Measurements from ENCODE around the gene TMEM273.

TMEM273 gene

GRCh38 chr10:49134327-49134726 lies 53.9 kb downstream of the TMEM273 start:
- no peak overlapping the region for H3K27ac ChIP-seq

GRCh38 chr10:49133706-49134248 lies 54.4 kb downstream of the TMEM273 start, which contains the start of gene FAM170B:
TSS of gene FAM170B (minus strand) at chr10:49134021. CDS start at chr10:49133918, 103 bp downstream.
- TF ChIP-seq ZFX (IDR thresholded peaks at IDR 0.05; ENCODE audit: borderline replicate concordance), result no peak
- TF ChIP-seq CTCF (IDR thresholded peaks at IDR 0.05), result no peak
- H3K27ac ChIP-seq, result no peak within 1 kb of the TSS

More at GRCh38 chr10:49134327-49134726, 53.9 kb downstream of the TMEM273 start:
- no peak for TF ChIP-seq CTCF (IDR thresholded peaks at IDR 0.05)
- TF ChIP-seq ZFX (IDR thresholded peaks at IDR 0.05; ENCODE audit: borderline replicate concordance), result no peak

GRCh38 chr10:49132362-49132737 lies 55.8 kb downstream of the TMEM273 start:
- TF ChIP-seq CTCF (IDR thresholded peaks at IDR 0.05), result no peak
- TF ChIP-seq ZFX (IDR thresholded peaks at IDR 0.05; ENCODE audit: borderline replicate concordance), result no peak
- no peak overlapping the region for H3K27ac ChIP-seq

GRCh38 chr10:49131507-49132361 lies 56.5 kb downstream of the TMEM273 start:
- no peak overlapping the region for H3K27ac ChIP-seq
- TF ChIP-seq ZFX (IDR thresholded peaks at IDR 0.05; ENCODE audit: borderline replicate concordance) (no peak), CTCF (IDR thresholded peaks at IDR 0.05) (no peak)

GRCh38 chr10:49129376-49129775 lies 58.8 kb downstream of the TMEM273 start:
- H3K27ac ChIP-seq, result no peak overlapping the region
- TF ChIP-seq ZFX (IDR thresholded peaks at IDR 0.05; ENCODE audit: borderline replicate concordance) (no peak), CTCF (IDR thresholded peaks at IDR 0.05) (no peak)

GRCh38 chr10:49128854-49129253 lies 59.3 kb downstream of the TMEM273 start:
- TF ChIP-seq ZFX (IDR thresholded peaks at IDR 0.05; ENCODE audit: borderline replicate concordance), result no peak
- no peak for TF ChIP-seq CTCF (IDR thresholded peaks at IDR 0.05)
- H3K27ac ChIP-seq, result no peak overlapping the region

Data from 22Rv1 (cell line).